Chondrocyte (in vitro differentiated cells): ENCODE results near the gene PITX3. TPM values are rescaled to one million over a fixed set of nuclear protein-coding genes. Genes with fewer than 3 reads are reported as not detected.
"Not testable (repeated sequence)": the region's sequence is repeated elsewhere in the genome, so short reads cannot be mapped to it uniquely, and the experiment has no call there.

Experiments used
- DNase-seq: peaks from one replicate; pipeline ENCODE4 v3.0.0; 2021; ENCODE audit warnings: mixed read lengths, low spot score
- H3K27ac Mint-ChIP-seq: one replicate; pipeline ENCODE4 v1.8.0; 2021; ENCODE audit warnings: mild to moderate bottlenecking, moderate library complexity, mixed read lengths; ENCODE audit not compliant: unreplicated experiment
- H3K27me3 Mint-ChIP-seq: 2 replicates; pipeline ENCODE4 v1.8.0; 2021; ENCODE audit warnings: low read depth, mixed read lengths
- H3K36me3 Mint-ChIP-seq: 2 replicates; pipeline ENCODE4 v1.8.0; 2021; ENCODE audit warnings: low read depth, mixed read lengths
- H3K4me1 Mint-ChIP-seq: 2 replicates; pipeline ENCODE4 v1.8.0; 2021; ENCODE audit warnings: low read depth, mild to moderate bottlenecking, mixed read lengths
- H3K4me3 Mint-ChIP-seq: one replicate; pipeline ENCODE4 v1.8.0; 2021; ENCODE audit warnings: mild to moderate bottlenecking, moderate library complexity, mixed read lengths; ENCODE audit not compliant: unreplicated experiment
- H3K9me3 Mint-ChIP-seq: 2 replicates; pipeline ENCODE4 v1.8.0; 2021; ENCODE audit warnings: low read depth, mixed read lengths
- CTCF ChIP-seq: fragments of 200-600 bp; sonication (generic); IDR thresholded peaks from 2 replicates; pipeline ENCODE4 v1.5.0; 2021; ENCODE audit warnings: antibody characterized with exemption, mild to moderate bottlenecking, moderate library complexity
- total RNA-seq: library from RNA; stranded (reverse); gene quantifications from 3 replicates; pipeline ENCODE4 v1.2.1, GENCODE V29; 2021

PITX3 gene
- total RNA-seq, 1 donor from 2014 or later = not detected

GRCh38 chr10:102222797-102223196 is 18.5 kb downstream of the PITX3 start:
- no peak overlapping the region for H3K4me3 Mint-ChIP-seq
- DNase-seq = no peak

GRCh38 chr10:102220612-102221011 is 20.7 kb downstream of the PITX3 start:
- Mint-ChIP-seq H3K9me3 (no peaks in the 10 kb centered on the region), H3K27me3 (peaks cover 11% of the 10 kb centered on the region), H3K36me3 (no peaks in the 10 kb centered on the region), H3K27ac (no peak overlapping the region), H3K4me3 (no peak overlapping the region), H3K4me1 (peaks cover 8% of the 10 kb centered on the region)
- no peak for TF ChIP-seq CTCF
- no peak for DNase-seq

More at GRCh38 chr10:102222797-102223196, 18.5 kb downstream of the PITX3 start:
- H3K36me3 Mint-ChIP-seq = no peaks in the 10 kb centered on the region
- no peaks in the 10 kb centered on the region for H3K9me3 Mint-ChIP-seq
- no peak overlapping the region for H3K27ac Mint-ChIP-seq
- H3K4me1 Mint-ChIP-seq = peaks cover 11% of the 10 kb centered on the region
- TF ChIP-seq CTCF = no peak
- H3K27me3 Mint-ChIP-seq = peaks cover 13% of the 10 kb centered on the region

GRCh38 chr10:102219370-102219769 is 21.9 kb downstream of the PITX3 start:
- H3K27me3 Mint-ChIP-seq = peaks cover 11% of the 10 kb centered on the region
- H3K9me3 Mint-ChIP-seq = no peaks in the 10 kb centered on the region
- peaks cover 6% of the 10 kb centered on the region for H3K4me1 Mint-ChIP-seq
- H3K36me3 Mint-ChIP-seq = no peaks in the 10 kb centered on the region
- no peak for TF ChIP-seq CTCF
- no peak for DNase-seq
- no peak overlapping the region for H3K4me3 Mint-ChIP-seq
- H3K27ac Mint-ChIP-seq = no peak overlapping the region

GRCh38 chr10:102213599-102213998 is 27.7 kb downstream of the PITX3 start:
- not testable (repeated sequence) for H3K36me3 Mint-ChIP-seq, H3K27ac Mint-ChIP-seq, DNase-seq, H3K27me3 Mint-ChIP-seq, H3K4me1 Mint-ChIP-seq, H3K4me3 Mint-ChIP-seq, H3K9me3 Mint-ChIP-seq

- Mint-ChIP-seq H3K27me3 (peaks cover 4% of the 10 kb centered on the region), H3K9me3 (no peaks in the 10 kb centered on the region), H3K27ac (no peak overlapping the region), H3K4me3 (no peak overlapping the region), H3K4me1 (peaks cover 4% of the 10 kb centered on the region), H3K36me3 (no peaks in the 10 kb centered on the region)
- no peak for DNase-seq
- no peak for TF ChIP-seq CTCF
Measured at GRCh38 chr10:102211615-102212299, 29.6 kb downstream of the PITX3 start.
